Measurements from ENCODE around the gene VSTM4.

The VSTM4 gene

GRCh38 chr10:49091450-49092210, 23.7 kb downstream of the VSTM4 start:
- DNase-seq: no peak

GRCh38 chr10:49090696-49091380, 24.5 kb downstream of the VSTM4 start:
- no peak for DNase-seq

- DNase-seq: no peak
These were observed 25.1 kb downstream of the VSTM4 start for GRCh38 chr10:49090189-49090575.

GRCh38 chr10:49089557-49090188, 25.6 kb downstream of the VSTM4 start:
- no peak for DNase-seq

- DNase-seq: no peak
These were observed 26.2 kb downstream of the VSTM4 start for GRCh38 chr10:49089152-49089551.

- DNase-seq: no peak
These were observed 28.4 kb downstream of the VSTM4 start for GRCh38 chr10:49086889-49087288.

GRCh38 chr10:49083261-49083660, 32.1 kb downstream of the VSTM4 start:
- no peak for DNase-seq

- DNase-seq: no peak
These were observed 32.6 kb downstream of the VSTM4 start for GRCh38 chr10:49082766-49083165.

GRCh38 chr10:49081547-49082275, 33.6 kb downstream of the VSTM4 start:
- no peak for DNase-seq

GRCh38 chr10:49080965-49081364, 34.4 kb downstream of the VSTM4 start:
- no peak for DNase-seq

GRCh38 chr10:49080071-49080470, 35.3 kb downstream of the VSTM4 start:
- DNase-seq: no peak

GRCh38 chr10:49079499-49079898, 35.8 kb downstream of the VSTM4 start:
- DNase-seq: no peak

GRCh38 chr10:49079072-49079471, 36.2 kb downstream of the VSTM4 start:
- DNase-seq: no peak

- DNase-seq: no peak
These were observed 36.9 kb downstream of the VSTM4 start for GRCh38 chr10:49078433-49078832.

GRCh38 chr10:49076741-49077521, 38.4 kb downstream of the VSTM4 start:
- no peak for DNase-seq

GRCh38 chr10:49076319-49076718, 39.0 kb downstream of the VSTM4 start:
- DNase-seq: no peak

GRCh38 chr10:49075743-49076142, 39.6 kb downstream of the VSTM4 start:
- no peak for DNase-seq

- no peak for DNase-seq
These were observed 40.3 kb downstream of the VSTM4 start for GRCh38 chr10:49074836-49075682.

- no peak for DNase-seq
These were observed 43.0 kb downstream of the VSTM4 start for GRCh38 chr10:49072166-49072885.

- no peak for DNase-seq
These were observed 44.1 kb downstream of the VSTM4 start for GRCh38 chr10:49071160-49071761.
